ENCODE results near the gene POU6F2.

Gene POU6F2

DNA sequence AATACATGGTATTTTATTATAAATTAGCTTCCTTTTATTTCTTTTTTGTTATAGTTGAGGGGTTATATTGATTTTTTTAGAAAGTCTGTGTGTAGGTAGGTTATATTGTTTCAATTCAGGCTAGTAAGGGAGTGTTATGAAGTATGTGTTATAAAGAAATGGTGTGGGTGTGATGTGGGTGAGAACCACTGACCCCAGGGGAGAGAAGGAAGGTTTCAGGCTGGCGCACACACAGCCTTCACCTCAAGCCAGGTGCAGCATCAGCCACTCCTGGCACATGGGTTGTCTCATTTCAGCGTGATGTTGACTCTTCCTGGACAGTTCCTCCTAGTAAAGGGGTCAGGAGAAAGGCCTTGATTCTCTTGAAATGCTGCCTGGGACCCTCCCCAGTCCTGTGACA lies 291.3 kb downstream of the POU6F2 start:
- no peaks in the 10 kb centered on the region for H3K9me3 ChIP-seq (ENCODE audit: control insufficient read depth, insufficient read depth, low read depth, low read length)
- H3K36me3 ChIP-seq (ENCODE audit: control insufficient read depth in 2 of 2, insufficient read depth in 1 of 2, low read length in 2 of 2), result no peaks in the 10 kb centered on the region
- ChIA-PET CTCF (no interaction called here), POLR2A (no interaction called here)
- peaks cover 4% of the 10 kb centered on the region for H3K4me1 ChIP-seq (ENCODE audit: control insufficient read depth, insufficient read depth, low read length)
- no peak overlapping the region for H3K4me3 ChIP-seq (ENCODE audit: low read depth, low read length)
- TF ChIP-seq, protein P1, sequence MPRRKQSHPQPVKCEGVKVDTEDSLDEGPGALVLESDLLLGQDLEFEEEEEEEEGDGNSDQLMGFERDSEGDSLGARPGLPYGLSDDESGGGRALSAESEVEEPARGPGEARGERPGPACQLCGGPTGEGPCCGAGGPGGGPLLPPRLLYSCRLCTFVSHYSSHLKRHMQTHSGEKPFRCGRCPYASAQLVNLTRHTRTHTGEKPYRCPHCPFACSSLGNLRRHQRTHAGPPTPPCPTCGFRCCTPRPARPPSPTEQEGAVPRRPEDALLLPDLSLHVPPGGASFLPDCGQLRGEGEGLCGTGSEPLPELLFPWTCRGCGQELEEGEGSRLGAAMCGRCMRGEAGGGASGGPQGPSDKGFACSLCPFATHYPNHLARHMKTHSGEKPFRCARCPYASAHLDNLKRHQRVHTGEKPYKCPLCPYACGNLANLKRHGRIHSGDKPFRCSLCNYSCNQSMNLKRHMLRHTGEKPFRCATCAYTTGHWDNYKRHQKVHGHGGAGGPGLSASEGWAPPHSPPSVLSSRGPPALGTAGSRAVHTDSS (tag by site-specific recombination; IDR thresholded peaks at IDR 0.05), result no peak
- TF ChIP-seq ZNF558 (tag by site-specific recombination; IDR thresholded peaks at IDR 0.05) (no peak), GFI1B (tag by site-specific recombination; IDR thresholded peaks at IDR 0.05) (no peak), ZNF843 (tag by site-specific recombination; IDR thresholded peaks at IDR 0.05) (no peak), ZNF366 (tag by site-specific recombination; conservative IDR thresholded peaks at IDR 0.05) (no peak), ZNF626 (tag by site-specific recombination; IDR thresholded peaks at IDR 0.05) (no peak), ZSCAN16 (tag by site-specific recombination; IDR thresholded peaks at IDR 0.05) (no peak), ZNF510 (tag by site-specific recombination; IDR thresholded peaks at IDR 0.05; ENCODE audit: insufficient replicate concordance) (no peak), ZNF610 (tag by site-specific recombination; IDR thresholded peaks at IDR 0.05; ENCODE audit: borderline replicate concordance) (no peak)
- TF ChIP-seq, protein P2, sequence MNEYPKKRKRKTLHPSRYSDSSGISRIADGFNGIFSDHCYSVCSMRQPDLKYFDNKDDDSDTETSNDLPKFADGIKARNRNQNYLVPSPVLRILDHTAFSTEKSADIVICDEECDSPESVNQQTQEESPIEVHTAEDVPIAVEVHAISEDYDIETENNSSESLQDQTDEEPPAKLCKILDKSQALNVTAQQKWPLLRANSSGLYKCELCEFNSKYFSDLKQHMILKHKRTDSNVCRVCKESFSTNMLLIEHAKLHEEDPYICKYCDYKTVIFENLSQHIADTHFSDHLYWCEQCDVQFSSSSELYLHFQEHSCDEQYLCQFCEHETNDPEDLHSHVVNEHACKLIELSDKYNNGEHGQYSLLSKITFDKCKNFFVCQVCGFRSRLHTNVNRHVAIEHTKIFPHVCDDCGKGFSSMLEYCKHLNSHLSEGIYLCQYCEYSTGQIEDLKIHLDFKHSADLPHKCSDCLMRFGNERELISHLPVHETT (tag by site-specific recombination; IDR thresholded peaks at IDR 0.05), result no peak
- TF ChIP-seq, protein P3, sequence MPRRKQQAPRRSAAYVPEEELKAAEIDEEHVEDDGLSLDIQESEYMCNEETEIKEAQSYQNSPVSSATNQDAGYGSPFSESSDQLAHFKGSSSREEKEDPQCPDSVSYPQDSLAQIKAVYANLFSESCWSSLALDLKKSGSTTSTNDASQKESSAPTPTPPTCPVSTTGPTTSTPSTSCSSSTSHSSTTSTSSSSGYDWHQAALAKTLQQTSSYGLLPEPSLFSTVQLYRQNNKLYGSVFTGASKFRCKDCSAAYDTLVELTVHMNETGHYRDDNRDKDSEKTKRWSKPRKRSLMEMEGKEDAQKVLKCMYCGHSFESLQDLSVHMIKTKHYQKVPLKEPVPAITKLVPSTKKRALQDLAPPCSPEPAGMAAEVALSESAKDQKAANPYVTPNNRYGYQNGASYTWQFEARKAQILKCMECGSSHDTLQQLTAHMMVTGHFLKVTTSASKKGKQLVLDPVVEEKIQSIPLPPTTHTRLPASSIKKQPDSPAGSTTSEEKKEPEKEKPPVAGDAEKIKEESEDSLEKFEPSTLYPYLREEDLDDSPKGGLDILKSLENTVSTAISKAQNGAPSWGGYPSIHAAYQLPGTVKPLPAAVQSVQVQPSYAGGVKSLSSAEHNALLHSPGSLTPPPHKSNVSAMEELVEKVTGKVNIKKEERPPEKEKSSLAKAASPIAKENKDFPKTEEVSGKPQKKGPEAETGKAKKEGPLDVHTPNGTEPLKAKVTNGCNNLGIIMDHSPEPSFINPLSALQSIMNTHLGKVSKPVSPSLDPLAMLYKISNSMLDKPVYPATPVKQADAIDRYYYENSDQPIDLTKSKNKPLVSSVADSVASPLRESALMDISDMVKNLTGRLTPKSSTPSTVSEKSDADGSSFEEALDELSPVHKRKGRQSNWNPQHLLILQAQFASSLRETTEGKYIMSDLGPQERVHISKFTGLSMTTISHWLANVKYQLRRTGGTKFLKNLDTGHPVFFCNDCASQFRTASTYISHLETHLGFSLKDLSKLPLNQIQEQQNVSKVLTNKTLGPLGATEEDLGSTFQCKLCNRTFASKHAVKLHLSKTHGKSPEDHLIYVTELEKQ (tag by site-specific recombination; IDR thresholded peaks at IDR 0.05; ENCODE audit: borderline replicate concordance), result no peak
- H3K27ac ChIP-seq (ENCODE audit: extremely low read depth, low read depth, low read length), result no peak overlapping the region

DNA sequence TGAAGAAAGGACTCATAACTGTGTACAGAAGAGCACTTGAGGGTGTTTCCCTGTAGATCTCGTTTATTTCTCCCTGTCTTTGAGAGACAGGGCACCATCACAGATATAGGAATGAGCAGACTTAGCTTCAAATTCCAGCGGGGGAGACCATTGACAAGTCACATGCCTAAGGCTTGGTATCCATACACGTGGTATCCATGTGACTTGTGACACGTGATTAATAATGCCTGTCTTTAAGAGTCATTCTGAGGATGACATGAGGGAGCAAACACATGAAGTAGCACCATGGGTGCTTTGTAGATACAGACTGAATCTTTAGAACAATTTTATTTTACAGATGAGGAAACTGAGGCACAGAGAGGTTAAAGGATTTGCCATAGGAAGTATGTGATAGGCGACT lies 292.3 kb downstream of the POU6F2 start:
- Histone ChIP-seq H3K27ac (ENCODE audit: extremely low read depth, low read depth, low read length) (no peak overlapping the region), H3K4me1 (ENCODE audit: control insufficient read depth, insufficient read depth, low read length) (peaks cover 4% of the 10 kb centered on the region), H3K4me3 (ENCODE audit: low read depth, low read length) (no peak overlapping the region), H3K9me3 (ENCODE audit: control insufficient read depth, insufficient read depth, low read depth, low read length) (no peaks in the 10 kb centered on the region), H3K36me3 (ENCODE audit: control insufficient read depth in 2 of 2, insufficient read depth in 1 of 2, low read length in 2 of 2) (no peaks in the 10 kb centered on the region)
- ChIA-PET POLR2A (no interaction called here), CTCF (no interaction called here)
- TF ChIP-seq, protein P4, sequence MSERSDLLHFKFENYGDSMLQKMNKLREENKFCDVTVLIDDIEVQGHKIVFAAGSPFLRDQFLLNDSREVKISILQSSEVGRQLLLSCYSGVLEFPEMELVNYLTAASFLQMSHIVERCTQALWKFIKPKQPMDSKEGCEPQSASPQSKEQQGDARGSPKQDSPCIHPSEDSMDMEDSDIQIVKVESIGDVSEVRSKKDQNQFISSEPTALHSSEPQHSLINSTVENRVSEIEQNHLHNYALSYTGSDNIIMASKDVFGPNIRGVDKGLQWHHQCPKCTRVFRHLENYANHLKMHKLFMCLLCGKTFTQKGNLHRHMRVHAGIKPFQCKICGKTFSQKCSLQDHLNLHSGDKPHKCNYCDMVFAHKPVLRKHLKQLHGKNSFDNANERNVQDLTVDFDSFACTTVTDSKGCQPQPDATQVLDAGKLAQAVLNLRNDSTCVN (tag by site-specific recombination; optimal IDR thresholded peaks at IDR 0.05), result no peak
- TF ChIP-seq ZNF132 (tag by site-specific recombination; IDR thresholded peaks at IDR 0.05; ENCODE audit: borderline replicate concordance) (no peak), ZNF2 (tag by site-specific recombination; IDR thresholded peaks at IDR 0.05) (no peak), ZNF292 (tag by site-specific recombination; IDR thresholded peaks at IDR 0.05; ENCODE audit: borderline replicate concordance, low read depth) (no peak), ZNF830 (tag by site-specific recombination; IDR thresholded peaks at IDR 0.05; ENCODE audit: low read depth) (no peak), ZNF623 (tag by site-specific recombination; IDR thresholded peaks at IDR 0.05) (no peak), ZNF24 (tag by site-specific recombination; IDR thresholded peaks at IDR 0.05) (no peak), ZNF555 (tag by site-specific recombination; conservative IDR thresholded peaks at IDR 0.05) (no peak), ZNF837 (tag by site-specific recombination; IDR thresholded peaks at IDR 0.05) (no peak), SP7 (tag by site-specific recombination; IDR thresholded peaks at IDR 0.05) (no peak), ZIC2 (tag by site-specific recombination; IDR thresholded peaks at IDR 0.05) (no peak)
- TF ChIP-seq, protein P5, sequence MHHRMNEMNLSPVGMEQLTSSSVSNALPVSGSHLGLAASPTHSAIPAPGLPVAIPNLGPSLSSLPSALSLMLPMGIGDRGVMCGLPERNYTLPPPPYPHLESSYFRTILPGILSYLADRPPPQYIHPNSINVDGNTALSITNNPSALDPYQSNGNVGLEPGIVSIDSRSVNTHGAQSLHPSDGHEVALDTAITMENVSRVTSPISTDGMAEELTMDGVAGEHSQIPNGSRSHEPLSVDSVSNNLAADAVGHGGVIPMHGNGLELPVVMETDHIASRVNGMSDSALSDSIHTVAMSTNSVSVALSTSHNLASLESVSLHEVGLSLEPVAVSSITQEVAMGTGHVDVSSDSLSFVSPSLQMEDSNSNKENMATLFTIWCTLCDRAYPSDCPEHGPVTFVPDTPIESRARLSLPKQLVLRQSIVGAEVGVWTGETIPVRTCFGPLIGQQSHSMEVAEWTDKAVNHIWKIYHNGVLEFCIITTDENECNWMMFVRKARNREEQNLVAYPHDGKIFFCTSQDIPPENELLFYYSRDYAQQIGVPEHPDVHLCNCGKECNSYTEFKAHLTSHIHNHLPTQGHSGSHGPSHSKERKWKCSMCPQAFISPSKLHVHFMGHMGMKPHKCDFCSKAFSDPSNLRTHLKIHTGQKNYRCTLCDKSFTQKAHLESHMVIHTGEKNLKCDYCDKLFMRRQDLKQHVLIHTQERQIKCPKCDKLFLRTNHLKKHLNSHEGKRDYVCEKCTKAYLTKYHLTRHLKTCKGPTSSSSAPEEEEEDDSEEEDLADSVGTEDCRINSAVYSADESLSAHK (tag by site-specific recombination; IDR thresholded peaks at IDR 0.05), result no peak
- TF ChIP-seq, protein P6, sequence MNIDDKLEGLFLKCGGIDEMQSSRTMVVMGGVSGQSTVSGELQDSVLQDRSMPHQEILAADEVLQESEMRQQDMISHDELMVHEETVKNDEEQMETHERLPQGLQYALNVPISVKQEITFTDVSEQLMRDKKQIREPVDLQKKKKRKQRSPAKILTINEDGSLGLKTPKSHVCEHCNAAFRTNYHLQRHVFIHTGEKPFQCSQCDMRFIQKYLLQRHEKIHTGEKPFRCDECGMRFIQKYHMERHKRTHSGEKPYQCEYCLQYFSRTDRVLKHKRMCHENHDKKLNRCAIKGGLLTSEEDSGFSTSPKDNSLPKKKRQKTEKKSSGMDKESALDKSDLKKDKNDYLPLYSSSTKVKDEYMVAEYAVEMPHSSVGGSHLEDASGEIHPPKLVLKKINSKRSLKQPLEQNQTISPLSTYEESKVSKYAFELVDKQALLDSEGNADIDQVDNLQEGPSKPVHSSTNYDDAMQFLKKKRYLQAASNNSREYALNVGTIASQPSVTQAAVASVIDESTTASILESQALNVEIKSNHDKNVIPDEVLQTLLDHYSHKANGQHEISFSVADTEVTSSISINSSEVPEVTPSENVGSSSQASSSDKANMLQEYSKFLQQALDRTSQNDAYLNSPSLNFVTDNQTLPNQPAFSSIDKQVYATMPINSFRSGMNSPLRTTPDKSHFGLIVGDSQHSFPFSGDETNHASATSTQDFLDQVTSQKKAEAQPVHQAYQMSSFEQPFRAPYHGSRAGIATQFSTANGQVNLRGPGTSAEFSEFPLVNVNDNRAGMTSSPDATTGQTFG (tag by site-specific recombination; IDR thresholded peaks at IDR 0.05; ENCODE audit: borderline replicate concordance), result no peak

Measured in HEK293 (cell line).